CD4-positive, alpha-beta T cell treated with Interferon gamma for 1 hour (primary cell): ENCODE measurements around the gene DENND2A.
A peak's percentile ranks its signal among the peaks of the same experiment; 100 is the strongest.

Source experiments
- DNase-seq: peaks from one replicate; pipeline ENCODE4 v3.0.0-alpha.2; 2020

The DENND2A gene

GRCh38 chr7:140497241-140497769, 143.3 kb downstream of the DENND2A start:
- DNase-seq, result no peak

- no peak for DNase-seq
These were observed 145.0 kb downstream of the DENND2A start for GRCh38 chr7:140495514-140496097.

DNA sequence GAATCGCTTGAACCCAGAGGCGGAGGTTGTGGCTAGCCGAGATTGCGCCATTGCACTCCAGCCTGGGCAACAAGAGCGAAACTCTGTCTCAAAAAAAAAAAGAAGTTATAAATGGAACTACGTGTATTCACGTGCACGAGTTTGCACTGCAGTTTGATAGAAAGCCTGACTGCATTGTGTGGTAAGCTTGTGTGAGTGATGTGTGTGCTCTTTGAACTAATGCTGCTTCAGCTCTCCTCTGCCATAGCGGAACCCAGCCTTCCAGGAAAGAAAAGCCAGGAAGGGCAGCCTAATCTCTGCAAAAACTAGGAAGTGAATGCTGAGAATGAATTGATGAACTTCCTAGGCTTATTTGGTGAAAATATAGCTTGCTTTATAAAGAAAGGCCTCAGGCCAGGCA, 145.7 kb downstream of the DENND2A start:
- DNase-seq, result no peak

- no peak for DNase-seq
These were observed 151.6 kb downstream of the DENND2A start for GRCh38 chr7:140489026-140489359.

DNA sequence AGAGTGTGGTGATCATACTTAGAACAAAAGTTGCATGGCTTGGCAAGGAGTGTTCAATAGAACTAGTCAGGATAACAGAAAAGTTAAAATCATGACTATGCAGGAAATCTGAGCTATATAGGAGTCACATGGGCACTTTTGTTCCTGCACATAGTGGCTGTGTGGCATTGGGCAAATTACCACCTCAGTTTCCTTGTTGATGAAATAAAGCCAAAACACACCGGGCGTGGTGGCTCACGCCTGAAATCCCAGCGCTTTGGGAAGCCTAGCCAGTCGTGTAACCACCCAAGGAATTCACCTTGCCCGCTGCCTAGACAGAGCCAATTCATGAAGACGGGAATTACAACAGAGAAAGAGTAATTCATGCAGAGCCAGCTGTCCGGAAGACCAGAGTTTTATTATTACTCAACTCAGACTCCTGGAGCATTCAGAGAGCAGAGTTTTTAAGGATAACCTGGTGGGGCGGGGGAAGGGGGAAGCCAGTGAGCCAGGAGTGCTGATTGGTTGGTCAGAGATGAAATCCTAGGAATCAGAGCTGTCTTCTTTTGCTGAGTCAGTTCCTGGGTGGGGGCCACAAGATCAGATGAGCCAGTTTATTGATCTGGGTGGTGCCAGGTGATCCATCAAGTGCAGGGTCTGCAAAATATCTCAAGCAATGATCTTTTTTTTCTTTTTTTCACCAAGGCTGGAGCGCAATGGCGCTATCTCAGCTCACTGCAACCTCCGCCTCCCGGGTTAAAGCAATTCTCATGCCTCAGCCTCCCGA, 154.9 kb downstream of the DENND2A start:
- no peak for DNase-seq

DNA sequence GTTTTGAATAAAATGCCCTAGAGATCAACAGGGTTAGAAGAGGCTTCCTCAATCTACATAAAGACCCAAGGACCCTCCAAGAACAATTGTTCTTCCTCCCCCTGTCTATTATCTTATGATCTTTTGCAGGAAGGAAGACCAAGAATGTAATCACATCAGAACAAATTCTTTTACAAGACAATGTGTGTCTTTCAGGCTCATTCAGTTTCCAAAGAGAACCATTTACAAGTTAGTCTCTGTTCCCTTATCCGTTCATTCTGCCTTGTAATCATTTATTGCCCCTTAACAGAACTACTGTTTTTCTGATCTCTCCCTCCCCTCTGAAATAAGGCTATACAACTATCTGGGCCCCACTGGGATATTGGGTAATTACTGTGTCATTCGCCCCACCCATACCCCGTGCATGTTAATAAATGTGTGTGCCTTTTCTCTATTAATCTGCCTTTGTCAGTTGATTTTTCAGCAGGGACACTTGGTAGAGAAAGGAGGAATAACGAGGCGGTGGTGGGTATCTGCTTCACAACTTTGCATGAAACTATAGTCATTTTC, 155.6 kb downstream of the DENND2A start:
- no peak for DNase-seq

DNA sequence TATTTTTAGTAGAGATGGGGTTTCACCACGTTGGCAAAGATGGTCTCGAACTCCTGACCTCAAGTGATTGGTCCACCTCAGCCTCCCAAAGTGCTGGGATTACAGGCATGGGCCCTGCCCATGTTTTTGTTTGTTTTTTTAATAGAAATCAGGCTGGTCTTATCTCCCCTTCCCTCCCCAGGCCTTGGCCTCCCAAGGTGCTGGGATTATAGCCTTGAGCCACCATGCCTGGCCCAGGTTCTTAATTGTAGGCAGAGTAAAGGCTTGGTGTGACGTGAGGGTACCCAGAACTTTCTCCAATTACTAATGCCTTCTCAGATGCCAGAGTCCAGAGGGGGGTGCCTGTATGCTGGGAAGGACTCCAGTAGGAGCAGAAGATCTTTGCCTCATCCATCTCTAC, 156.1 kb downstream of the DENND2A start:
- no peak for DNase-seq

GRCh38 chr7:140479739-140480084, 160.9 kb downstream of the DENND2A start:
- no peak for DNase-seq

DNA sequence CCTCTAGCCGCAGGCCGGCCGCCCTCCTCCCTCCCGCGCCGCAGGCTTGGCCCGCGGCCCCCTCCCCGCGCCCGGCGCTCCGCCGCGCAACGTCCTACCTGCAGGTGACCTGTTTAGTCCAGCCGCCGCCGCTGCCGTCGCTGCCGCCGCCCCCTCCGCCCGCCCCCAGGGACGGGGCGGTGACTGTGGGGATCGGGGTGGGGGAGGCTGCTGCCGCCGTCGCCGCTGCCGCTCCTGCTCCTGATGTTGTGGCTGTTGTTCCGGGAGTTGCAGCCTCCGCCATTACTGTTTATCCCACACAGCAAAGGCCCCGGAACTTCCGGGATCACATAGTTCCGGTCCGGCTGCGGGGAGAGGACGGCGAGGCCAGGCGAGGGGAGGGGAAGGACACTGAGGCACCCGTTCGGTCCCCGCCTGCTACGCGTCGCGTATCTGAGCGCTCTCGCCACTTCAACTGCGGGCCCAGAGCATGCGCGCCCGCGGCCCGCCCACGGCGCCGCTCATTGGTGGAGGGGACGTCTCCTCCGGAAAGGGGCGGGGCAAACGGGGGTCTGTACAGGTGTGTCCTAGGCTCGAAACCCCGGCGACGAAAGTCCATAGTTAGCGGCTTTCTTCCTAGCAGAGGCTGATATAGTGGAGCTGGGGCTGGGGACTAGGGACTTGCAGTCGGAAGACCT, 161.4 kb downstream of the DENND2A start, which contains the start of gene MKRN1:
TSS of gene MKRN1 (minus strand) at position 444 of the 677 bp plus-strand sequence. CDS start at position 283, 161 bp downstream.
- DNase-seq, result peak; percentile 93

DNA sequence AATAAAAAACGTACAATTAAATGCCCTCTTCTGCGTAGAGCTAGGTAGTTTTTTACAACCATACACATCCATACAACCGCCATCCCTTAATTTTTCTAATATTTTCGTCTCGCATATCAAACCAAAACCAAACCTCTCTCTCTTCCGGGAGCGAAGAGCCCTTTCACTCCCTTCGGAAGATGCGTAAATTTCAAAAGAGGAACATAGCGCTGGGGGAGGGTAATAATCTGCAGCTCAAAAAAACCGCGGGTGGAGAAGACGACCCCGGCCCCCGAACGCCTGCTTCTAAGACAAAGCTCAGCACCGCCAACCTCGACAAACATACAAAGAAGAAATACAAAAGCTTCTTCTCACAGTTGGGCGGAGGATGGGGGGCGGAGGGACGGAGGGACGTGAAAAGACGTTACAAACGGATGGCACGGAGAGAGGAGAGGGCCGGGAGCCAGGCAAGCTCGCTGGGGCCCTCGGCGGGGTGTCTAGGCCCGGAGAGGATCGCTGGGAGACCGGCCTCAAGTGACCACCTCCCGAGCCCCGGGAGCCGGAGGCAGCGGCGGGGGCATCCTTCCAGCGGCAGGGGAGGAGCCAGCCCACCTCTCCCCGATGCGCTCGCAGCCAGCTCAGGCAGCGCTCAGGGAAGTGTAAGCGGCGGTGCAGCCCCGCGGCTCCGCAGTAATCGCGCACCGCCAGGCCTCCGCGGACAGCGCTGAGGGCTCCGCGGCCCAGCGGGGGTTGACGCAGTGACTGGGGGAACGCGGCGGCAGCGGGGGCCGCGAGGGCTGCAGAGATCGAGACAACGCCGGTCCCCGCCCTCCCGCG, 162.2 kb downstream of the DENND2A start:
- peak; percentile 26 for DNase-seq

- no peak for DNase-seq
These were observed 163.8 kb downstream of the DENND2A start for GRCh38 chr7:140476698-140477261.

- DNase-seq, result no peak
These were observed 164.8 kb downstream of the DENND2A start for GRCh38 chr7:140475747-140476333.
